Urinary bladder (tissue), 4 donors: ENCODE results near the gene UMAD1. TPM values are rescaled to one million over a fixed set of nuclear protein-coding genes. Genes with fewer than 3 reads are reported as not detected.

Source experiments
- DNase-seq: peaks from one replicate; pipeline ENCODE4 v3.0.0-alpha.2; 2015; ENCODE audit errors: extremely low spot score
- H3K27ac ChIP-seq: one replicate; pipeline ENCODE4 v1.5.1; 2013; ENCODE audit warnings: low read depth, mild to moderate bottlenecking, moderate library complexity
- H3K36me3 ChIP-seq: one replicate; pipeline ENCODE4 v1.6.1; 2013; ENCODE audit warnings: mild to moderate bottlenecking, moderate library complexity; ENCODE audit not compliant: insufficient read depth
- H3K4me1 ChIP-seq: one replicate; pipeline ENCODE4 v1.6.1; 2013; ENCODE audit warnings: mild to moderate bottlenecking, moderate library complexity; ENCODE audit not compliant: insufficient read depth
- H3K4me3 ChIP-seq: one replicate; pipeline ENCODE4 v1.5.1; 2013; ENCODE audit warnings: low read depth, low read length
- WGBS: extraction: QIAGEN DNeasy Blood & Tissue Kit; methylation state at CpG from one replicate; pipeline ENCODE4 v1.1.7; 2013; 5-methylcytosine and 5-hydroxymethylcytosine counted together
- polyA plus RNA-seq: library from polyadenylated mRNA; stranded (reverse); fragments of 200-250 nt; gene quantifications from one replicate; pipeline ENCODE4 v1.2.3, GENCODE V29; 2013
- total RNA-seq: library from RNA; depleted of rRNA; stranded (reverse); fragments of >200 nt; gene quantifications from one replicate; pipeline ENCODE4 v1.2.3, GENCODE V29; 2014
- donor health status: healthy with polysubstance abuse.
- donor health status: healthy.

The UMAD1 gene
- total and polyA plus RNA-seq, 2 donors: 14.6 to 15.8 TPM

- no peak for DNase-seq
- H3K4me3 ChIP-seq: no peak overlapping the region
- no peak overlapping the region for H3K27ac ChIP-seq
- H3K36me3 ChIP-seq: no peaks in the 10 kb centered on the region
- 17% methylated on average over 1 of the region's 1 CpG for WGBS
- H3K4me1 ChIP-seq: no peaks in the 10 kb centered on the region
Observed at GRCh38 chr7:7687800-7688199, 47.2 kb downstream of the UMAD1 start.

- no peaks in the 10 kb centered on the region for H3K36me3 ChIP-seq
- DNase-seq: no peak
- 68% methylated on average over 6 of the region's 6 CpGs for WGBS
- no peak overlapping the region for H3K4me3 ChIP-seq
- no peak overlapping the region for H3K27ac ChIP-seq
- H3K4me1 ChIP-seq: no peaks in the 10 kb centered on the region
Observed at GRCh38 chr7:7688310-7688709, 47.8 kb downstream of the UMAD1 start.

GRCh38 chr7:7688956-7689355, 48.4 kb downstream of the UMAD1 start:
- H3K36me3 ChIP-seq: no peaks in the 10 kb centered on the region
- no peak overlapping the region for H3K4me3 ChIP-seq
- no peaks in the 10 kb centered on the region for H3K4me1 ChIP-seq
- no peak overlapping the region for H3K27ac ChIP-seq
- DNase-seq: no peak
- 90% methylated on average over 4 of the region's 4 CpGs for WGBS

GRCh38 chr7:7693881-7694280, 53.3 kb downstream of the UMAD1 start:
- no peaks in the 10 kb centered on the region for H3K4me1 ChIP-seq
- no peak overlapping the region for H3K4me3 ChIP-seq
- H3K27ac ChIP-seq: no peak overlapping the region
- H3K36me3 ChIP-seq: no peaks in the 10 kb centered on the region
- no peak for DNase-seq

GRCh38 chr7:7694542-7694941, 54.0 kb downstream of the UMAD1 start:
- Histone ChIP-seq H3K27ac (no peak overlapping the region), H3K4me3 (no peak overlapping the region), H3K36me3 (no peaks in the 10 kb centered on the region), H3K4me1 (no peaks in the 10 kb centered on the region)
- no peak for DNase-seq
- 82% methylated on average over 3 of the region's 3 CpGs for WGBS

GRCh38 chr7:7695111-7695817, 54.7 kb downstream of the UMAD1 start:
- H3K27ac ChIP-seq: no peak overlapping the region
- H3K4me1 ChIP-seq: no peaks in the 10 kb centered on the region
- WGBS: 25% methylated on average over 5 of the region's 5 CpGs
- H3K4me3 ChIP-seq: no peak overlapping the region
- H3K36me3 ChIP-seq: no peaks in the 10 kb centered on the region
- no peak for DNase-seq

GRCh38 chr7:7696458-7697119, 56.0 kb downstream of the UMAD1 start:
- H3K4me3 ChIP-seq: no peak overlapping the region

GRCh38 chr7:7698930-7699329, 58.4 kb downstream of the UMAD1 start:
- no peaks in the 10 kb centered on the region for H3K36me3 ChIP-seq
- H3K4me3 ChIP-seq: no peak overlapping the region
- 89% methylated on average over 2 of the region's 2 CpGs for WGBS
- H3K27ac ChIP-seq: no peak overlapping the region
- no peaks in the 10 kb centered on the region for H3K4me1 ChIP-seq
- DNase-seq: no peak

More at GRCh38 chr7:7696458-7697119, 56.0 kb downstream of the UMAD1 start:
- 41% methylated on average over 3 of the region's 3 CpGs for WGBS
- H3K36me3 ChIP-seq: no peaks in the 10 kb centered on the region
- no peak overlapping the region for H3K27ac ChIP-seq
- no peak for DNase-seq
- no peaks in the 10 kb centered on the region for H3K4me1 ChIP-seq

GRCh38 chr7:7699380-7699779, 58.8 kb downstream of the UMAD1 start:
- Histone ChIP-seq H3K36me3 (no peaks in the 10 kb centered on the region), H3K27ac (no peak overlapping the region), H3K4me3 (no peak overlapping the region), H3K4me1 (no peaks in the 10 kb centered on the region)
- DNase-seq: no peak

- H3K4me3 ChIP-seq: no peak overlapping the region
- no peaks in the 10 kb centered on the region for H3K4me1 ChIP-seq
- DNase-seq: no peak
- H3K27ac ChIP-seq: no peak overlapping the region
- no peaks in the 10 kb centered on the region for H3K36me3 ChIP-seq
Observed at GRCh38 chr7:7699970-7700369, 59.4 kb downstream of the UMAD1 start.

- no peak overlapping the region for H3K27ac ChIP-seq
- H3K4me3 ChIP-seq: no peak overlapping the region
- no peaks in the 10 kb centered on the region for H3K36me3 ChIP-seq
- H3K4me1 ChIP-seq: no peaks in the 10 kb centered on the region
- 95% methylated on average over 1 of the region's 1 CpG for WGBS
- no peak for DNase-seq
Observed at GRCh38 chr7:7701527-7701926, 61.0 kb downstream of the UMAD1 start.

- Histone ChIP-seq H3K36me3 (no peaks in the 10 kb centered on the region), H3K27ac (no peak overlapping the region), H3K4me3 (no peak overlapping the region), H3K4me1 (no peaks in the 10 kb centered on the region)
- no peak for DNase-seq
- WGBS: 79% methylated on average over 4 of the region's 4 CpGs
Observed at GRCh38 chr7:7702826-7703225, 62.3 kb downstream of the UMAD1 start.

- no peaks in the 10 kb centered on the region for H3K4me1 ChIP-seq
- no peak overlapping the region for H3K27ac ChIP-seq
- H3K36me3 ChIP-seq: no peaks in the 10 kb centered on the region
- no peak for DNase-seq
- H3K4me3 ChIP-seq: no peak overlapping the region
- 90% methylated on average over 7 of the region's 7 CpGs for WGBS
Observed at GRCh38 chr7:7703427-7703826, 62.9 kb downstream of the UMAD1 start.

- 82% methylated on average over 4 of the region's 4 CpGs for WGBS
- Histone ChIP-seq H3K4me3 (no peak overlapping the region), H3K27ac (no peak overlapping the region), H3K4me1 (no peaks in the 10 kb centered on the region), H3K36me3 (no peaks in the 10 kb centered on the region)
- DNase-seq: no peak
Observed at GRCh38 chr7:7704867-7705266, 64.3 kb downstream of the UMAD1 start.
